Colonic mucosa (tissue), 4 donors: ENCODE measurements around the gene HLA-DPB1. TPM values are rescaled to one million over a fixed set of nuclear protein-coding genes. Genes with fewer than 3 reads are reported as not detected.
"Not testable (repeated sequence)": the region's sequence is repeated elsewhere in the genome, so short reads cannot be mapped to it uniquely, and the experiment has no call there.

Experiments
- DNase-seq: peaks from one replicate; pipeline ENCODE4 v3.0.0-alpha.2; 2020
- H3K27ac ChIP-seq: fragments of 200-600 bp; one replicate; pipeline ENCODE4 v1.8.0; 2021
- H3K27me3 ChIP-seq: fragments of 200-600 bp; one replicate; pipeline ENCODE4 v1.8.0; 2021
- H3K36me3 ChIP-seq: fragments of 200-600 bp; one replicate; pipeline ENCODE4 v1.8.0; 2021
- H3K4me1 ChIP-seq: fragments of 200-600 bp; one replicate; pipeline ENCODE4 v1.8.0; 2021; ENCODE audit warnings: mild to moderate bottlenecking
- H3K4me3 ChIP-seq: fragments of 200-600 bp; one replicate; pipeline ENCODE4 v1.8.0; 2021
- H3K9ac ChIP-seq, 2 donors: one replicate each; pipeline ENCODE4 v1.7.0; 2013; ENCODE audit warnings: control low read depth in 2 of 2, low read depth in 2 of 2, low read length in 2 of 2
- H3K9me3 ChIP-seq: fragments of 200-600 bp; one replicate; pipeline ENCODE4 v1.8.0; 2021
- CTCF ChIP-seq: fragments of 200-600 bp; IDR thresholded peaks from one replicate; pipeline ENCODE4 v1.8.0; 2022; ENCODE audit warnings: antibody characterized with exemption, mild to moderate bottlenecking
- intact Hi-C: fragments of 100-400 bp; cut with DNase I; formaldehyde crosslinking; loops from one replicate; pipeline ENCODE4 v1.14.1; 2022
- total RNA-seq, 2 donors: library from RNA; stranded (reverse); fragmentation: NEBNext Ultra II Directional in 1 of 2; extraction: Animal tissue kit (Norgen Biotek cat#: 25700) in 1 of 2; gene quantifications; one replicate each; pipeline ENCODE4 v1.2.1, GENCODE V29; 2021
- donor health status: healthy.
- donor health status: DM: no; HTN: no; CAD: no.
- donor health status: DM: no; HTN: no; CAD: no.

HLA-DPB1 gene
- total RNA-seq, 2 donors from 2014 or later = 21.3 to 53.5 TPM

- intact Hi-C loops = no loop called here
- no peak overlapping the region for H3K9ac ChIP-seq
- H3K36me3 ChIP-seq = no peaks in the 10 kb centered on the region
- no peak for TF ChIP-seq CTCF
- no peaks in the 10 kb centered on the region for H3K9me3 ChIP-seq
- no peak for DNase-seq
- no peaks in the 10 kb centered on the region for H3K27me3 ChIP-seq
- H3K4me1 ChIP-seq = no peaks in the 10 kb centered on the region
- no peak overlapping the region for H3K4me3 ChIP-seq
- no peak overlapping the region for H3K27ac ChIP-seq
Measured at GRCh38 chr6:33092385-33092784, 16.6 kb downstream of the HLA-DPB1 start.

GRCh38 chr6:33093855-33094254 is 18.1 kb downstream of the HLA-DPB1 start:
- intact Hi-C loops = no loop called here
- H3K4me3 ChIP-seq = no peak overlapping the region

GRCh38 chr6:33095681-33096080 is 19.9 kb downstream of the HLA-DPB1 start:
- Histone ChIP-seq H3K27me3 (no peaks in the 10 kb centered on the region), H3K27ac (no peak overlapping the region), H3K4me1 (no peaks in the 10 kb centered on the region), H3K9me3 (no peaks in the 10 kb centered on the region), H3K4me3 (no peak overlapping the region), H3K9ac (no peak overlapping the region), H3K36me3 (no peaks in the 10 kb centered on the region)
- DNase-seq = no peak
- intact Hi-C loops = no loop called here
- TF ChIP-seq CTCF = no peak

More at GRCh38 chr6:33093855-33094254, 18.1 kb downstream of the HLA-DPB1 start:
- H3K36me3 ChIP-seq = no peaks in the 10 kb centered on the region
- no peak overlapping the region for H3K9ac ChIP-seq
- no peak for DNase-seq
- H3K4me1 ChIP-seq = no peaks in the 10 kb centered on the region
- no peak for TF ChIP-seq CTCF
- no peak overlapping the region for H3K27ac ChIP-seq
- no peaks in the 10 kb centered on the region for H3K9me3 ChIP-seq
- H3K27me3 ChIP-seq = no peaks in the 10 kb centered on the region

GRCh38 chr6:33101121-33101737 is 25.4 kb downstream of the HLA-DPB1 start:
- H3K27ac ChIP-seq, H3K9ac ChIP-seq, H3K4me3 ChIP-seq, H3K27me3 ChIP-seq, intact Hi-C loops, DNase-seq, H3K4me1 ChIP-seq, H3K9me3 ChIP-seq, H3K36me3 ChIP-seq: not testable (repeated sequence)

- no peak overlapping the region for H3K9ac ChIP-seq
- H3K27me3 ChIP-seq = no peaks in the 10 kb centered on the region
- intact Hi-C loops = no loop called here
- no peaks in the 10 kb centered on the region for H3K9me3 ChIP-seq
- no peak overlapping the region for H3K27ac ChIP-seq
- DNase-seq = no peak
- H3K4me3 ChIP-seq = no peak overlapping the region
- no peaks in the 10 kb centered on the region for H3K36me3 ChIP-seq
- no peak for TF ChIP-seq CTCF
- no peaks in the 10 kb centered on the region for H3K4me1 ChIP-seq
Measured at GRCh38 chr6:33103776-33104175, 28.0 kb downstream of the HLA-DPB1 start.

GRCh38 chr6:33104887-33105286 is 29.1 kb downstream of the HLA-DPB1 start:
- Histone ChIP-seq H3K36me3 (no peaks in the 10 kb centered on the region), H3K27me3 (no peaks in the 10 kb centered on the region), H3K9me3 (no peaks in the 10 kb centered on the region), H3K27ac (no peak overlapping the region), H3K9ac (no peak overlapping the region), H3K4me1 (no peaks in the 10 kb centered on the region), H3K4me3 (no peak overlapping the region)
- intact Hi-C loops = no loop called here
- DNase-seq = no peak
- no peak for TF ChIP-seq CTCF
